Smooth muscle cell (in vitro differentiated cells): ENCODE results near the gene PJVK. TPM values are rescaled to one million over a fixed set of nuclear protein-coding genes. Genes with fewer than 3 reads are reported as not detected.
"Not testable (repeated sequence)": the region's sequence is repeated elsewhere in the genome, so short reads cannot be mapped to it uniquely, and the experiment has no call there.

ENCODE experiments used
- DNase-seq: peaks from one replicate; lab custom pipeline; 2025; ENCODE audit not compliant: unreplicated experiment; lab: John Stamatoyannopoulos, UW
- H2AFZ ChIP-seq: fragments of 200-600 bp; sonication (generic); 2 replicates; pipeline ENCODE4 v1.6.0; 2016; ENCODE audit warnings: antibody characterized with exemption, low read depth, mild to moderate bottlenecking
- H3F3A ChIP-seq: fragments of 200-600 bp; sonication (generic); 2 replicates; pipeline ENCODE4 v1.6.0; 2017; ENCODE audit warnings: antibody characterized with exemption, low read depth
- H3K27ac ChIP-seq: fragments of 200-600 bp; sonication (generic); 2 replicates; pipeline ENCODE4 v1.5.1; 2016; ENCODE audit warnings: low read depth, mild to moderate bottlenecking
- H3K27me3 ChIP-seq: fragments of 200-600 bp; sonication (generic); 2 replicates; pipeline ENCODE4 v1.6.1; 2016; ENCODE audit warnings: low read depth, mild to moderate bottlenecking
- H3K36me3 ChIP-seq: fragments of 200-600 bp; sonication (generic); 2 replicates; pipeline ENCODE4 v1.5.1; 2016; ENCODE audit warnings: low read depth
- H3K4me1 ChIP-seq: fragments of 200-600 bp; sonication (generic); 2 replicates; pipeline ENCODE4 v1.5.1; 2016; ENCODE audit warnings: low read depth
- H3K4me2 ChIP-seq: fragments of 200-600 bp; sonication (generic); 2 replicates; pipeline ENCODE4 v1.6.0; 2016; ENCODE audit warnings: mild to moderate bottlenecking
- H3K4me3 ChIP-seq: fragments of 200-600 bp; sonication (generic); 2 replicates; pipeline ENCODE4 v1.5.1; 2016; ENCODE audit warnings: mild to moderate bottlenecking
- H3K79me2 ChIP-seq: fragments of 200-600 bp; sonication (generic); 2 replicates; pipeline ENCODE4 v1.6.0; 2016; ENCODE audit warnings: low read depth, mild to moderate bottlenecking
- H3K9ac ChIP-seq: fragments of 200-600 bp; sonication (generic); 2 replicates; pipeline ENCODE4 v1.6.0; 2016; ENCODE audit warnings: low read depth
- H3K9me3 ChIP-seq: fragments of 200-600 bp; sonication (generic); replicated peaks from 2 replicates; pipeline ENCODE4 v1.5.1; 2016; ENCODE audit warnings: low read depth
- H4K20me1 ChIP-seq: fragments of 200-600 bp; sonication (generic); 2 replicates; pipeline ENCODE4 v1.6.0; 2016; ENCODE audit warnings: low read depth
- WGBS: methylation state at CpG from one replicate; pipeline ENCODE4 v1.1.7; 2016; ENCODE audit warnings: low lambda C conversion rate; 5-methylcytosine and 5-hydroxymethylcytosine counted together
- polyA plus RNA-seq: library from polyadenylated mRNA; unstranded; fragments of >200 nt; fragmentation: Nextera tagmentation; extraction: Ambion mirVana; gene quantifications from 2 replicates; pipeline ENCODE4 v1.2.1, GENCODE V29; 2016
- total RNA-seq: library from RNA; depleted of rRNA; stranded (reverse); fragments of >200 nt; gene quantifications from 2 replicates; pipeline ENCODE4 v1.2.3, GENCODE V29; 2014
- TF ChIP-seq, protein P1 (sequence below): fragments of 200-600 bp; sonication (generic); IDR thresholded peaks from 2 replicates; pipeline ENCODE4 v1.5.1; 2017; ENCODE audit warnings: borderline replicate concordance, mild to moderate bottlenecking, antibody characterized with exemption; ENCODE audit not compliant: insufficient read depth, poor library complexity, severe bottlenecking

PJVK gene
- total and polyA plus RNA-seq, 2 experiments from 2014 or later, result 1.9 to 3.3 TPM

DNA sequence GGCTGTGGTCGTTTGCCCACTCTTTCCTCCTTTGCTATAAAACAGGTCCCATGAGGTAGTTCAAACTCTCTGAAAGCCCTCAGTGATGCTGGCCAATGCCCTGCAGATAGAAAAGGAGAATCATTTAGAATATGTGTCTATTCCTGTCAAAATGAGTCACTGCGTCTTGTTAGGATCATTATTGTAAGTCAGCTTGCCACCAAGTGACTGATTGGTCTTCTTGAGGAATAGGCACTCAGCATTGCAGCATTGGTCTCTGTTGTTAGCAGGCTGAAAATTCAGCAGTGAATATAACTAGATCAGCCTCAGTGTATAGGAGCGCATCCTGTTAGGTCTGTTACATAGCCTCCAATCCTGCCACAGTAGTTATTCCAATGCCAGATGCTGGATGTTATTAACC, 29.1 kb upstream of the PJVK start:
- TF ChIP-seq, protein P1, sequence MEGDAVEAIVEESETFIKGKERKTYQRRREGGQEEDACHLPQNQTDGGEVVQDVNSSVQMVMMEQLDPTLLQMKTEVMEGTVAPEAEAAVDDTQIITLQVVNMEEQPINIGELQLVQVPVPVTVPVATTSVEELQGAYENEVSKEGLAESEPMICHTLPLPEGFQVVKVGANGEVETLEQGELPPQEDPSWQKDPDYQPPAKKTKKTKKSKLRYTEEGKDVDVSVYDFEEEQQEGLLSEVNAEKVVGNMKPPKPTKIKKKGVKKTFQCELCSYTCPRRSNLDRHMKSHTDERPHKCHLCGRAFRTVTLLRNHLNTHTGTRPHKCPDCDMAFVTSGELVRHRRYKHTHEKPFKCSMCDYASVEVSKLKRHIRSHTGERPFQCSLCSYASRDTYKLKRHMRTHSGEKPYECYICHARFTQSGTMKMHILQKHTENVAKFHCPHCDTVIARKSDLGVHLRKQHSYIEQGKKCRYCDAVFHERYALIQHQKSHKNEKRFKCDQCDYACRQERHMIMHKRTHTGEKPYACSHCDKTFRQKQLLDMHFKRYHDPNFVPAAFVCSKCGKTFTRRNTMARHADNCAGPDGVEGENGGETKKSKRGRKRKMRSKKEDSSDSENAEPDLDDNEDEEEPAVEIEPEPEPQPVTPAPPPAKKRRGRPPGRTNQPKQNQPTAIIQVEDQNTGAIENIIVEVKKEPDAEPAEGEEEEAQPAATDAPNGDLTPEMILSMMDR, result no peak
- Histone ChIP-seq H3K36me3 (no peaks in the 10 kb centered on the region), H2AFZ (no peak overlapping the region), H3K27me3 (no peaks in the 10 kb centered on the region), H3K79me2 (peaks cover 16% of the 10 kb centered on the region), H3K4me1 (no peaks in the 10 kb centered on the region), H4K20me1 (no peaks in the 10 kb centered on the region), H3F3A (no peaks in the 10 kb centered on the region), H3K4me2 (no peak overlapping the region), H3K9ac (no peak overlapping the region), H3K9me3 (no peaks in the 10 kb centered on the region), H3K4me3 (no peak overlapping the region), H3K27ac (no peak overlapping the region)
- no peak for DNase-seq
- 79% methylated on average over 3 of the region's 3 CpGs for WGBS

DNA sequence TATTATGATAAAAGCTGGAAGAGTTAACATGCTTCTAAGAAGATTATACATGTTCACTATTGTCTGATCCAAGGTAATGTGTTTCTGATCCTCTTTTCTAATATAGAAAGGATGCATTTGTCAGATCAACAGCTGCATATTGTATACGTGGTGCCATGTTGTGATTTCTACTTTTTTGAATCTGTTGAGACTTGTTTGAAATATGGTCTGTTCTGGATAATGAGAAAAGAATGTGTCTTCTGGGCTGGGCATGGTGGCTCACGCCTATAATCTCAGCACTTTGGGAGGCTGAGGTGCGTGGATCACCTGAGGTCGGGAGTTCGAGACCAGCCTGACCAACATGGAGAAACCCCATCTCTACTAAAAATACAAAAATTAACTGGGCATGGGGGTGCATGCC, 27.4 kb upstream of the PJVK start:
- not testable (repeated sequence) for H3K4me1 ChIP-seq, H4K20me1 ChIP-seq
- WGBS, result 98% methylated on average over 5 of the region's 5 CpGs

DNA sequence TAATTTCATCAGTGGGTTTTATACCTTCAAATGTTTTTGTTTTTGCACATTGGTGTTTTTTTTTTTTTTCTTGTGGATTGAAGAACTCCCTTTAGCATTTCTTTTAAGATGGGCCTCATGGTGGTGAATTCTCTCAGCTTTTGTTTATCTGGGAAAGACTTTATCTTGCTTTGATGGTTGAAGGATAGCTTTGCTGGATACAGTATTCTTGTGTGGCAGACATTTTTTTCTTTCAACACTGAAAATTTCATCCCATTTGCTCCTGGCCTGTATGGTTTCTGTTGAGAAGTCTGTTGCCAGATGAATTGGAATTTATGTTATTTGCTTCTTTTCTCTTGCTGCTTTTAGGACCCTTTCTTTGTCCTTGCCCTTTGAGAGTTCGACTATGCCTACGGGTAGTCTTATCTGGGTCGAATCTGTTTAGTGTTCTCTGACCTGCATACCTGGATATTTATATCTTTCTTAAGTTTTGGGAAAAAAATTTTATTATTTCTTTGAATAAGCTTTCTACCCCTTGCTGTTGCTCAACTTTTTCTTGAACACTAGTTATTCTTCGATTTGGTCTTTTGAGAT, 25.8 kb upstream of the PJVK start:
- TF ChIP-seq, protein P1, result no peak
- Histone ChIP-seq H4K20me1 (no peaks in the 10 kb centered on the region), H3K79me2 (peaks cover 11% of the 10 kb centered on the region), H3K36me3 (no peaks in the 10 kb centered on the region), H2AFZ (no peak overlapping the region), H3K4me2 (no peak overlapping the region), H3K27ac (no peak overlapping the region), H3K9me3 (no peaks in the 10 kb centered on the region), H3K4me1 (no peaks in the 10 kb centered on the region), H3K4me3 (no peak overlapping the region), H3K27me3 (no peaks in the 10 kb centered on the region), H3K9ac (no peak overlapping the region), H3F3A (no peaks in the 10 kb centered on the region)
- no peak for DNase-seq
- WGBS, result 98% methylated on average over 4 of the region's 4 CpGs

More for the DNA sequence above, 27.4 kb upstream of the PJVK start:
- H3K27ac ChIP-seq, H3K36me3 ChIP-seq, H3K9me3 ChIP-seq, DNase-seq, H3K4me3 ChIP-seq, H3F3A ChIP-seq, H2AFZ ChIP-seq, H3K27me3 ChIP-seq, H3K4me2 ChIP-seq, H3K9ac ChIP-seq: not testable (repeated sequence)
- H3K79me2 ChIP-seq, result peaks cover 14% of the 10 kb centered on the region

DNA sequence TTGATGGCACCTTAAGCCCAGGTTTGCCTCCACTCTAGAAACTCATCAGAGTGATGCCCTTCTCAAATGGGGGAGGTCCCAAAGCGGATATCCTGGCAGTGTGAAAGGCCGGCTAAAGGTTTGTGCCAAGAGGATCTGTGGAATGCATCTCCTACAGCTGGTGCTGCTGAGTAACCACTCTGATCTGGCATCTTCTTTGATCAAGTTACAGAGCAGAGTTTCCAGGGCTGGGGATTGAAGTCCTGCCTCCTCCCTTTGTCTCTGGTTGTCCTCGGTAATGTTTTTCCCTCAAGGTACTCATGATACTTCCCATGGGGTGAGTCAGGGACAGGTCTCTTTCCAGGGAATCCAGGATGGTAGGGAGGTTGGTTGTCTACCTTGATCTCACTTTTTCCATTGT, 24.8 kb upstream of the PJVK start:
- H3K9ac ChIP-seq, result no peak overlapping the region
- TF ChIP-seq, protein P1, result no peak
- H3K4me3 ChIP-seq, result no peak overlapping the region
- peaks cover 11% of the 10 kb centered on the region for H3K79me2 ChIP-seq
- no peaks in the 10 kb centered on the region for H3K9me3 ChIP-seq
- H2AFZ ChIP-seq, result no peak overlapping the region
- no peak overlapping the region for H3K27ac ChIP-seq
- no peaks in the 10 kb centered on the region for H3K27me3 ChIP-seq
- H3K4me1 ChIP-seq, result no peaks in the 10 kb centered on the region
- H3K36me3 ChIP-seq, result no peaks in the 10 kb centered on the region
- no peak for DNase-seq
- 86% methylated on average over 3 of the region's 3 CpGs for WGBS
- no peak overlapping the region for H3K4me2 ChIP-seq
- no peaks in the 10 kb centered on the region for H4K20me1 ChIP-seq
- no peaks in the 10 kb centered on the region for H3F3A ChIP-seq
